DOHH2 (cell line): Measurements from ENCODE around the gene TRPC4.
"Not testable (repeated sequence)": the region's sequence is repeated elsewhere in the genome, so short reads cannot be mapped to it uniquely, and the experiment has no call there.

ENCODE experiments used
- H3F3A ChIP-seq: fragments of 200-600 bp; sonication (generic), shearing (Covaris generic); 2 replicates; pipeline ENCODE4 v1.6.0; 2016; ENCODE audit warnings: antibody characterized with exemption, mild to moderate bottlenecking; ENCODE audit not compliant: control insufficient read depth, insufficient read depth
- H3K27ac ChIP-seq: fragments of 200-600 bp; sonication (generic); 2 replicates; pipeline ENCODE4 v1.5.1; 2014; ENCODE audit warnings: low read depth, mild to moderate bottlenecking, low read length, moderate library complexity
- H3K27me3 ChIP-seq: fragments of 200-600 bp; sonication (generic); 2 replicates; pipeline ENCODE4 v1.6.1; 2014; ENCODE audit warnings: mild to moderate bottlenecking, low read length, mixed read lengths; ENCODE audit not compliant: control insufficient read depth
- H3K36me3 ChIP-seq: fragments of 200-600 bp; sonication (generic); 2 replicates; pipeline ENCODE4 v1.6.1; 2014; ENCODE audit warnings: mild to moderate bottlenecking, low read length, moderate library complexity, mixed read lengths; ENCODE audit not compliant: control insufficient read depth
- H3K4me1 ChIP-seq: fragments of 200-600 bp; sonication (generic); 2 replicates; pipeline ENCODE4 v1.6.1; 2014; ENCODE audit warnings: mild to moderate bottlenecking, low read length, mixed read lengths; ENCODE audit not compliant: control insufficient read depth
- H3K4me2 ChIP-seq: fragments of 200-600 bp; sonication (generic); 2 replicates; pipeline ENCODE4 v1.6.0; 2014; ENCODE audit warnings: mild to moderate bottlenecking, low read length, moderate library complexity
- H3K4me3 ChIP-seq: fragments of 200-600 bp; sonication (generic); 2 replicates; pipeline ENCODE4 v1.5.1; 2014; ENCODE audit warnings: mild to moderate bottlenecking, low read length, mixed read lengths
- H3K79me2 ChIP-seq: fragments of 200-600 bp; sonication (generic); 2 replicates; pipeline ENCODE4 v1.6.1; 2014; ENCODE audit warnings: mild to moderate bottlenecking, low read length, mixed read lengths; ENCODE audit not compliant: control insufficient read depth
- H3K9me2 ChIP-seq: fragments of 200-600 bp; sonication (generic); replicated peaks from 2 replicates; pipeline ENCODE4 v1.6.1; 2014; ENCODE audit warnings: mild to moderate bottlenecking, low read length, mixed read lengths; ENCODE audit not compliant: control insufficient read depth
- H3K9me3 ChIP-seq: fragments of 200-600 bp; sonication (generic); 2 replicates; pipeline ENCODE4 v1.6.1; 2014; ENCODE audit warnings: antibody characterized with exemption, low read length, mixed read lengths; ENCODE audit not compliant: control insufficient read depth, insufficient read depth
- H4K20me1 ChIP-seq: fragments of 200-600 bp; sonication (generic); 2 replicates; pipeline ENCODE4 v1.6.0; 2014; ENCODE audit warnings: low read depth, mild to moderate bottlenecking, antibody characterized with exemption, low read length, moderate library complexity; ENCODE audit not compliant: control insufficient read depth, insufficient read depth
- EZH2phosphoT487 ChIP-seq: fragments of 200-600 bp; sonication (generic); IDR thresholded peaks from 2 replicates; pipeline ENCODE4 v1.6.1; 2017; ENCODE audit warnings: borderline replicate concordance, mild to moderate bottlenecking, antibody characterized with exemption, low read length, moderate library complexity, mixed read lengths
- TF ChIP-seq, protein P1 (sequence below): fragments of 200-600 bp; sonication (generic); IDR thresholded peaks from one replicate; pipeline ENCODE4 v1.5.1; 2014; ENCODE audit warnings: antibody characterized with exemption, mild to moderate bottlenecking, low read depth, low read length; ENCODE audit not compliant: poor library complexity, severe bottlenecking

Gene TRPC4

DNA sequence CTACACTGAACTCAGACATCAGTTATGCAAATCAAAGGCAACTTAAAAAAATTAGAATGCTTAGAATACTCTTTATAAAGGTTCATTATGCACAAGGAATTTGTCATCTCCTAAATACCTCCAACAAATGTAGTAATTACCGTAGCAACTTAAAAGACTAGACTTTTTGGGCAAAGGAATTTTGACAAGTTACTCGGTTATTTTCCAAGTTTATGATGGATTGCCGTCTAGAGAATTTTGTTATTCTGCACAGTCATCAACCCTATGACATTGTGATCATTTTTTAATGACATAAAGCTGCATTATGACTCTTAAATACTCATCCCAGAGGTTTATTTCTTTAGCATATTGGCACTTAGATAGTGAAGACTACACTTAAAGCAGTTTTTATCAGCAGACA lies 71.9 kb downstream of the TRPC4 start:
- Histone ChIP-seq H3K4me3 (no peak overlapping the region), H3F3A (no peaks in the 10 kb centered on the region), H3K9me2 (no peaks in the 10 kb centered on the region), H4K20me1 (no peaks in the 10 kb centered on the region), H3K79me2 (no peaks in the 10 kb centered on the region), H3K9me3 (no peaks in the 10 kb centered on the region), H3K36me3 (no peaks in the 10 kb centered on the region), H3K27ac (no peak overlapping the region), H3K27me3 (no peaks in the 10 kb centered on the region), H3K4me2 (no peak overlapping the region), H3K4me1 (no peaks in the 10 kb centered on the region)
- TF ChIP-seq EZH2phosphoT487, result no peak
- TF ChIP-seq, protein P1, sequence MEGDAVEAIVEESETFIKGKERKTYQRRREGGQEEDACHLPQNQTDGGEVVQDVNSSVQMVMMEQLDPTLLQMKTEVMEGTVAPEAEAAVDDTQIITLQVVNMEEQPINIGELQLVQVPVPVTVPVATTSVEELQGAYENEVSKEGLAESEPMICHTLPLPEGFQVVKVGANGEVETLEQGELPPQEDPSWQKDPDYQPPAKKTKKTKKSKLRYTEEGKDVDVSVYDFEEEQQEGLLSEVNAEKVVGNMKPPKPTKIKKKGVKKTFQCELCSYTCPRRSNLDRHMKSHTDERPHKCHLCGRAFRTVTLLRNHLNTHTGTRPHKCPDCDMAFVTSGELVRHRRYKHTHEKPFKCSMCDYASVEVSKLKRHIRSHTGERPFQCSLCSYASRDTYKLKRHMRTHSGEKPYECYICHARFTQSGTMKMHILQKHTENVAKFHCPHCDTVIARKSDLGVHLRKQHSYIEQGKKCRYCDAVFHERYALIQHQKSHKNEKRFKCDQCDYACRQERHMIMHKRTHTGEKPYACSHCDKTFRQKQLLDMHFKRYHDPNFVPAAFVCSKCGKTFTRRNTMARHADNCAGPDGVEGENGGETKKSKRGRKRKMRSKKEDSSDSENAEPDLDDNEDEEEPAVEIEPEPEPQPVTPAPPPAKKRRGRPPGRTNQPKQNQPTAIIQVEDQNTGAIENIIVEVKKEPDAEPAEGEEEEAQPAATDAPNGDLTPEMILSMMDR, result no peak

DNA sequence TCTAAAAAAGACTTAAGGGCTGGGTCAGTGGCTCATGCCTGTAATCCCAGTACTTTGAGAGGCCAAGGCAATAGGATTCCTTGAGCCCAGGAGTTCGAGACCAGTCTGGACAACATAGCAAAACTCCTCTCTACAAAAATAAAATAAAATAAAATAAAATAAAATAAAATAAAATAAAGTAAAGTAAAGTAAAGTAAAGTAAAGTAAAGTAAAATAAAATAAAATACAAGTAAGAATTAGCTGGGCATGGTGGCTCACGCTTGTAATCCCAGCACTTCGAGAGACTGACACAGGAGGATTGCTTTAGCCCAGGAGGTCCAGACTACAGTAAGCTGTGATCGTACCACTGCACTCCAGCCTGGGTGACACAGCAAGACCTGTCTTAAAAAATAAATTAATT lies 72.8 kb downstream of the TRPC4 start:
- H4K20me1 ChIP-seq, H3K27ac ChIP-seq, H3K79me2 ChIP-seq, H3K4me2 ChIP-seq, H3K36me3 ChIP-seq, H3K4me1 ChIP-seq, H3K9me3 ChIP-seq, H3K9me2 ChIP-seq, H3F3A ChIP-seq, H3K4me3 ChIP-seq, H3K27me3 ChIP-seq: not testable (repeated sequence)

DNA sequence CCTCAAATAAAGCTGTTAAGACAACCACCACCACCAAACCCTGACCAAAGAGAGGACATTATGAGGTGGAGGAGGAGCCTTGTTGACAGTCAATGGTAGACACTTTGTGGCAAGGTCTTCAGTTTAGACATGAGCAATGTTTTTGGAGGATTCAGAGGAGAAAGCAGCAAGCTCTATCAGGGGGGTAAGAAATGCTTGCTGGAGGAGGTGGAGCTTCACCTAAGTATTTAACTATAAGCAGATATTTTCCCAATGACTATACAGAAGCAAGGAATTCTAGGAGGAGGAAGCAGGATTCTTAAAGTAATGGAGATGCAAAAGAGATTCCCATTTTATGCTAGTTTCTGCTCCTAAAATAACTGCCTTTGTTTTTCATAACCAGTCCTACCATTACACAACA lies 74.2 kb downstream of the TRPC4 start:
- Histone ChIP-seq H3K36me3 (no peaks in the 10 kb centered on the region), H3K4me1 (no peaks in the 10 kb centered on the region), H3K27me3 (no peaks in the 10 kb centered on the region), H3K9me2 (no peaks in the 10 kb centered on the region), H3K4me3 (no peak overlapping the region), H3K4me2 (no peak overlapping the region), H3K27ac (no peak overlapping the region), H4K20me1 (no peaks in the 10 kb centered on the region), H3K9me3 (no peaks in the 10 kb centered on the region), H3F3A (no peaks in the 10 kb centered on the region), H3K79me2 (no peaks in the 10 kb centered on the region)
- TF ChIP-seq EZH2phosphoT487, result no peak
- TF ChIP-seq, protein P1, result no peak

- no peaks in the 10 kb centered on the region for H3K9me3 ChIP-seq
- H3K9me2 ChIP-seq, result no peaks in the 10 kb centered on the region
- H3K79me2 ChIP-seq, result no peaks in the 10 kb centered on the region
- H3K27me3 ChIP-seq, result no peaks in the 10 kb centered on the region
- H3F3A ChIP-seq, result no peaks in the 10 kb centered on the region
- H3K4me2 ChIP-seq, result no peak overlapping the region
- no peaks in the 10 kb centered on the region for H3K36me3 ChIP-seq
- TF ChIP-seq EZH2phosphoT487, result no peak
- TF ChIP-seq, protein P1, result no peak
- no peak overlapping the region for H3K4me3 ChIP-seq
- no peak overlapping the region for H3K27ac ChIP-seq
- H3K4me1 ChIP-seq, result no peaks in the 10 kb centered on the region
- H4K20me1 ChIP-seq, result no peaks in the 10 kb centered on the region
These were observed 77.9 kb downstream of the TRPC4 start for GRCh38 chr13:37791699-37792098.
